SH-SY5Y (cell line): ENCODE measurements around the gene GJB4.

ENCODE experiments used
- GATA2 ChIP-seq: IDR thresholded peaks from 2 replicates; pipeline ENCODE4 v1.6.1; 2011; ENCODE audit warnings: mild to moderate bottlenecking, low read depth, low read length
- GATA3 ChIP-seq: IDR thresholded peaks from 2 replicates; pipeline ENCODE4 v1.6.1; 2011; ENCODE audit warnings: low read depth, mild to moderate bottlenecking, low read length, moderate library complexity

GJB4 gene

GRCh38 chr1:34780528-34780927 lies 21.0 kb downstream of the GJB4 start:
- TF ChIP-seq GATA3 (no peak), GATA2 (no peak)

GRCh38 chr1:34781071-34781843 lies 21.7 kb downstream of the GJB4 start, which contains the start of gene GJB3:
Gene GJB3 (plus strand): TSS chr1:34781214. CDS start chr1:34784763, 3,549 bp downstream.
- no peak for TF ChIP-seq GATA2

GRCh38 chr1:34781844-34782391 lies 22.4 kb downstream of the GJB4 start:
- no peak for TF ChIP-seq GATA2
- no peak for TF ChIP-seq GATA3

GRCh38 chr1:34784751-34785221 lies 25.2 kb downstream of the GJB4 start:
- no peak for TF ChIP-seq GATA3
- no peak for TF ChIP-seq GATA2

- TF ChIP-seq GATA3 (no peak), GATA2 (no peak)
Measured at GRCh38 chr1:34785231-34785874, 25.8 kb downstream of the GJB4 start.

GRCh38 chr1:34785875-34786470 lies 26.4 kb downstream of the GJB4 start:
- TF ChIP-seq GATA3 (no peak), GATA2 (no peak)

- TF ChIP-seq GATA2 (no peak), GATA3 (no peak)
Measured at GRCh38 chr1:34786521-34787325, 27.2 kb downstream of the GJB4 start.

GRCh38 chr1:34787461-34788420 lies 28.2 kb downstream of the GJB4 start:
- TF ChIP-seq GATA2 = no peak

- no peak for TF ChIP-seq GATA3
- no peak for TF ChIP-seq GATA2
Measured at GRCh38 chr1:34790985-34791384, 31.4 kb downstream of the GJB4 start.

- TF ChIP-seq GATA2 = no peak
- TF ChIP-seq GATA3 = no peak
Measured at GRCh38 chr1:34792424-34792823, 32.9 kb downstream of the GJB4 start.

GRCh38 chr1:34792868-34793727 lies 33.6 kb downstream of the GJB4 start, which contains the start of gene GJA4:
Gene GJA4 (plus strand): TSS chr1:34792999. CDS start chr1:34794214, 1,215 bp downstream.
- TF ChIP-seq GATA2 (no peak), GATA3 (no peak)
